Hepatocyte (in vitro differentiated cells): ENCODE data around the gene MAP7. TPM values are rescaled to one million over a fixed set of nuclear protein-coding genes. Genes with fewer than 3 reads are reported as not detected.

Experiments used
- DNase-seq: peaks from one replicate; pipeline ENCODE4 v3.0.0-alpha.2; 2016; ENCODE audit warnings: low spot score
- H2AFZ ChIP-seq: fragments of 200-600 bp; sonication (generic); 2 replicates; pipeline ENCODE4 v1.6.0; 2016; ENCODE audit warnings: antibody characterized with exemption, mild to moderate bottlenecking
- H3K27ac ChIP-seq: fragments of 200-600 bp; sonication (generic); 2 replicates; pipeline ENCODE4 v1.5.1; 2016; ENCODE audit warnings: mild to moderate bottlenecking
- H3K27me3 ChIP-seq: fragments of 200-600 bp; sonication (generic); 2 replicates; pipeline ENCODE4 v1.6.1; 2016
- H3K36me3 ChIP-seq: fragments of 200-600 bp; sonication (generic); replicated peaks from 2 replicates; pipeline ENCODE4 v1.5.1; 2016; ENCODE audit warnings: low read depth; ENCODE audit not compliant: insufficient read depth
- H3K4me1 ChIP-seq: fragments of 200-600 bp; sonication (generic); 2 replicates; pipeline ENCODE4 v1.5.1; 2016; ENCODE audit warnings: mild to moderate bottlenecking, moderate library complexity; ENCODE audit not compliant: insufficient read depth
- H3K4me2 ChIP-seq: fragments of 200-600 bp; sonication (generic); 2 replicates; pipeline ENCODE4 v1.6.0; 2016
- H3K4me3 ChIP-seq: fragments of 200-600 bp; sonication (generic); 2 replicates; pipeline ENCODE4 v1.5.1; 2016; ENCODE audit warnings: mild to moderate bottlenecking
- H3K79me2 ChIP-seq: fragments of 200-600 bp; sonication (generic); 2 replicates; pipeline ENCODE4 v1.6.0; 2017; ENCODE audit warnings: mild to moderate bottlenecking
- H3K9me2 ChIP-seq: fragments of 200-600 bp; sonication (generic); replicated peaks from 2 replicates; pipeline ENCODE4 v1.6.0; 2017; ENCODE audit warnings: mild to moderate bottlenecking; ENCODE audit not compliant: insufficient read depth
- H3K9me3 ChIP-seq: fragments of 200-600 bp; sonication (generic); 2 replicates; pipeline ENCODE4 v1.5.1; 2016; ENCODE audit warnings: low read depth, mild to moderate bottlenecking
- H4K20me1 ChIP-seq: fragments of 200-600 bp; sonication (generic); 2 replicates; pipeline ENCODE4 v1.6.0; 2016; ENCODE audit warnings: mild to moderate bottlenecking; ENCODE audit not compliant: insufficient read depth, poor library complexity, severe bottlenecking
- EZH2 ChIP-seq: fragments of 200-600 bp; sonication (generic); IDR thresholded peaks from 2 replicates; pipeline ENCODE4 v1.6.1; 2016; ENCODE audit warnings: antibody characterized with exemption, mild to moderate bottlenecking, borderline replicate concordance
- EZH2phosphoT487 ChIP-seq: fragments of 200-600 bp; sonication (generic); IDR thresholded peaks from one replicate; pipeline ENCODE4 v1.6.1; 2018; ENCODE audit warnings: antibody characterized with exemption, mild to moderate bottlenecking, low read depth, moderate library complexity; ENCODE audit not compliant: unreplicated experiment, severe bottlenecking
- WGBS: methylation state at CpG from one replicate; pipeline ENCODE4 v1.1.6; 2016; ENCODE audit warnings: low lambda C conversion rate; ENCODE audit errors: missing lambda C conversion rate; 5-methylcytosine and 5-hydroxymethylcytosine counted together
- polyA plus RNA-seq: library from polyadenylated mRNA; unstranded; fragments of >200 nt; fragmentation: Nextera tagmentation; extraction: Ambion mirVana; gene quantifications from 2 replicates; pipeline ENCODE4 v1.2.1, GENCODE V29; 2016
- total RNA-seq: library from RNA; depleted of rRNA; stranded (reverse); fragments of >200 nt; gene quantifications from 2 replicates; pipeline ENCODE4 v1.2.3, GENCODE V29; 2014
- TF ChIP-seq, protein P1 (sequence below): fragments of 200-600 bp; sonication (generic); IDR thresholded peaks from 2 replicates; pipeline ENCODE4 v1.5.1; 2016; ENCODE audit warnings: antibody characterized with exemption, mild to moderate bottlenecking; ENCODE audit not compliant: poor library complexity

MAP7 gene
- total and polyA plus RNA-seq, 2 experiments from 2014 or later, result 13.4 to 22.9 TPM

DNA sequence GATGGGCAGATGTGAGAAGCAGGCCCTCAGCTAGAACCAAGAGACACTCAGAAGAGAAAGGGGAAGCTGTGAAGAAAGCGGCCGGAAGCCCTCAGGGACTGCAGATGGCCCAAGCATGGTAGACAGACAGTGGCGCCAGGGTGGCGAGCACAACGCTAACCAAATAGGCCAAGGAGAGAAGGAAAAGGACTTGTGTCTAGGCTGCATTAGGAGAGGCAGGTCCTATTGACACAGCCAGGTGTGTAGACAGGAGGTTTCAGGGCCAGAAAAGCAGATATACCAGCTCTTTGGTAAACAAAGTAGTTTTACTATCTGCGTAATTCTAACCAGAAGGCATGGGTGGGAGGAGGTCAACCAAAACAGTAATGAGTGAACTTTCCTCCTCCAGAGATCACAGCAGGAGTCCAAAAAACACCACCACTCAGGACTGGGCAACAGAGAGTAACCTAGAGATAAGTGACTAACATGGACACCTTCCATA, 15.8 kb upstream of the MAP7 start:
- Histone ChIP-seq H3K9me2 (no peaks in the 10 kb centered on the region), H3K36me3 (no peaks in the 10 kb centered on the region), H4K20me1 (no peaks in the 10 kb centered on the region), H3K9me3 (no peaks in the 10 kb centered on the region), H3K27me3 (no peaks in the 10 kb centered on the region), H3K79me2 (no peaks in the 10 kb centered on the region), H3K4me2 (no peak overlapping the region), H3K4me3 (no peak overlapping the region), H3K4me1 (no peaks in the 10 kb centered on the region), H3K27ac (peak overlapping the region; percentile 19), H2AFZ (no peak overlapping the region)
- no peak for DNase-seq
- TF ChIP-seq, protein P1, sequence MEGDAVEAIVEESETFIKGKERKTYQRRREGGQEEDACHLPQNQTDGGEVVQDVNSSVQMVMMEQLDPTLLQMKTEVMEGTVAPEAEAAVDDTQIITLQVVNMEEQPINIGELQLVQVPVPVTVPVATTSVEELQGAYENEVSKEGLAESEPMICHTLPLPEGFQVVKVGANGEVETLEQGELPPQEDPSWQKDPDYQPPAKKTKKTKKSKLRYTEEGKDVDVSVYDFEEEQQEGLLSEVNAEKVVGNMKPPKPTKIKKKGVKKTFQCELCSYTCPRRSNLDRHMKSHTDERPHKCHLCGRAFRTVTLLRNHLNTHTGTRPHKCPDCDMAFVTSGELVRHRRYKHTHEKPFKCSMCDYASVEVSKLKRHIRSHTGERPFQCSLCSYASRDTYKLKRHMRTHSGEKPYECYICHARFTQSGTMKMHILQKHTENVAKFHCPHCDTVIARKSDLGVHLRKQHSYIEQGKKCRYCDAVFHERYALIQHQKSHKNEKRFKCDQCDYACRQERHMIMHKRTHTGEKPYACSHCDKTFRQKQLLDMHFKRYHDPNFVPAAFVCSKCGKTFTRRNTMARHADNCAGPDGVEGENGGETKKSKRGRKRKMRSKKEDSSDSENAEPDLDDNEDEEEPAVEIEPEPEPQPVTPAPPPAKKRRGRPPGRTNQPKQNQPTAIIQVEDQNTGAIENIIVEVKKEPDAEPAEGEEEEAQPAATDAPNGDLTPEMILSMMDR, result no peak
- TF ChIP-seq EZH2, result no peak
- no peak for TF ChIP-seq EZH2phosphoT487
- 81% methylated on average over 6 of the region's 6 CpGs for WGBS

DNA sequence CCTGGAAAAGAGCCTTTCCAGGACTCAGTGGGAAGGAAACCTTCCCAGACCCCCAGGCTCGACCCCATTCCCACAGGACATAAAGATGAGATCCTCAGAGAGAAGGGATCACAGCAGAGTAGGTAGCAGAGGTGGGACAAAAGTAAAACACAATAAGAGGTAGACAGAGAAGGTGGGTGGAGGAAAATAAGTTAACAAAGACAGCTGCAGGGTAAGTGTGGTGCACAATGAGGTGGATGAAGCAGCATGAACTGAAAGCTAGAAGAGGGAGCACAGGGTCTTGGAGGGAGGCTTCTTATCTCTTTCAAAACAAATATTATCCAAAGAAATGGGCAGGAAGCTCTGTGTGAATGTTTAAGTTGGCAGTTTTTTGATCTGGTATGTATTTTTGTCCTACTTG, 14.0 kb upstream of the MAP7 start:
- H3K9me3 ChIP-seq, result no peaks in the 10 kb centered on the region
- WGBS, result 75% methylated on average over 1 of the region's 1 CpG
- H3K27ac ChIP-seq, result no peak overlapping the region

DNA sequence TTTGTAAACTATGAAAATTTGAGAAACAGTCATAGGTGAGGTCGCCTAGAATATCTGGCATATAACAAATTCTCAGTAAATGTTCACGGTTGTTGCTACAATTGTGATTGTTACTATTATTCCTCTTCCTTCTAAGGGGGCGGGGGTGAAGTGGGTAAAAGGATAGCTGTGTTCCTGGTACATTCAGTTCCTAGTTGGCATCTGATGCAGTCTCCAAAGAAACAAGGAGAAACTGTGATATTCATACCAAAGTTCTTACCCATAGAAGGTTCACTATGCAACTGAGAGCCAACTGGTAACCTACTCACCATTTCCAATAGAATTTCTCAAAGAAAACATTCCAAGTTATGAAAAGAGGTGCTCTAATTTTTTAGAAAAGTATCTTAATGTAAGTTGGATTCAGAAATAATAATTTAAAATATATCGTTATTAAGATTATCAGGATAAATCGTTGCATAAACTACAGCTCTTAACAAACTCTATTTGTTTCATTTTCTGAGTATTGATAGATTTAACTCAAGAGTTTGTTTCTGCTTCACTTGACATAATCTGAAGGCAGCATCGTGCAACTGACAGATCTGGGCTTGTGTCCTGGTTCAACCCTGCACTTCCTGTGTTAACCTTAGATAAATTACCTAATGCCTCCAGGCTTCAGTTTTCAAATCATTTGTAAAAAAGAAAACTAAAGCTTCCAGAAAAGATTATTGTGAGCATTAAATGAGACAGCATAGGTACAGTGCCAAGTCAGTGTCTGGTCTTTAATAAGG, 13.3 kb upstream of the MAP7 start:
- Histone ChIP-seq H2AFZ (no peak overlapping the region), H3K79me2 (no peaks in the 10 kb centered on the region), H3K36me3 (no peaks in the 10 kb centered on the region), H3K4me1 (no peaks in the 10 kb centered on the region), H3K4me2 (no peak overlapping the region), H3K27me3 (no peaks in the 10 kb centered on the region), H3K27ac (no peak overlapping the region), H3K9me2 (no peaks in the 10 kb centered on the region), H3K9me3 (no peaks in the 10 kb centered on the region), H4K20me1 (no peaks in the 10 kb centered on the region), H3K4me3 (no peak overlapping the region)
- DNase-seq, result no peak
- 91% methylated on average over 6 of the region's 6 CpGs for WGBS
- TF ChIP-seq EZH2 (no peak), EZH2phosphoT487 (no peak)
- TF ChIP-seq, protein P1, result no peak

More for the DNA sequence above, 14.0 kb upstream of the MAP7 start:
- no peaks in the 10 kb centered on the region for H3K27me3 ChIP-seq
- H3K9me2 ChIP-seq, result no peaks in the 10 kb centered on the region
- no peak overlapping the region for H3K4me3 ChIP-seq
- no peak overlapping the region for H3K4me2 ChIP-seq
- TF ChIP-seq, protein P1, result no peak
- TF ChIP-seq EZH2 (no peak), EZH2phosphoT487 (no peak)
- H3K79me2 ChIP-seq, result no peaks in the 10 kb centered on the region
- H3K36me3 ChIP-seq, result no peaks in the 10 kb centered on the region
- H3K4me1 ChIP-seq, result no peaks in the 10 kb centered on the region
- no peak overlapping the region for H2AFZ ChIP-seq
- H4K20me1 ChIP-seq, result no peaks in the 10 kb centered on the region
- no peak for DNase-seq
